T-helper 17 cell (primary cell): ENCODE results near the gene STAM. TPM values are rescaled to one million over a fixed set of nuclear protein-coding genes. Genes with fewer than 3 reads are reported as not detected.
A peak's percentile ranks its signal among the peaks of the same experiment; 100 is the strongest.

Experiments used
- ATAC-seq: fragments of 150-1000 bp; cut with Tn5 transposase; 2 replicates; pipeline ENCODE4 v1.10.0; 2021; ENCODE audit warnings: mild to moderate bottlenecking, moderate library complexity
- DNase-seq, 3 donors: peaks; one replicate each; pipeline versions ENCODE4 v3.0.0 to v3.0.0-alpha.2; 2020 to 2021
- H3K9me3 ChIP-seq: one replicate; pipeline ENCODE4 v1.7.0; 2013; ENCODE audit warnings: low read length, mild to moderate bottlenecking; ENCODE audit not compliant: control insufficient read depth, poor library complexity, severe bottlenecking
- H3K27ac Mint-ChIP-seq: one replicate; pipeline ENCODE4 v1.8.0; 2022; ENCODE audit warnings: mild to moderate bottlenecking, moderate library complexity, mixed read lengths
- H3K27me3 Mint-ChIP-seq: one replicate; pipeline ENCODE4 v1.8.0; 2022; ENCODE audit warnings: mixed read lengths
- H3K36me3 Mint-ChIP-seq: one replicate; pipeline ENCODE4 v1.8.0; 2022; ENCODE audit warnings: low read depth, mixed read lengths
- H3K4me1 Mint-ChIP-seq: one replicate; pipeline ENCODE4 v1.8.0; 2022; ENCODE audit warnings: mild to moderate bottlenecking, mixed read lengths
- H3K4me3 Mint-ChIP-seq: one replicate; pipeline ENCODE4 v1.8.0; 2022; ENCODE audit warnings: mild to moderate bottlenecking, moderate library complexity, mixed read lengths
- total RNA-seq, 4 donors: library from RNA in 2 of 4; stranded (reverse) in 2 of 4; gene quantifications; one replicate each; pipeline ENCODE4 v1.2.3 and lab custom pipeline; 2022 to 2026

STAM gene
- total RNA-seq, 2 donors from 2014 or later: 55.9 to 65.8 TPM

GRCh38 chr10:17651896-17652295 lies 7.9 kb downstream of the STAM start:
- H3K36me3 Mint-ChIP-seq: peaks cover 2% of the 10 kb centered on the region
- DNase-seq (no peak), ATAC-seq (no peak)
- H3K27me3 Mint-ChIP-seq: no peaks in the 10 kb centered on the region
- H3K27ac Mint-ChIP-seq: peak overlapping the region; percentile 90
- H3K4me1 Mint-ChIP-seq: peaks cover 47% of the 10 kb centered on the region
- peaks cover 9% of the 10 kb centered on the region for H3K9me3 ChIP-seq
- peak overlapping the region; percentile 58 for H3K4me3 Mint-ChIP-seq

- no peaks in the 10 kb centered on the region for H3K27me3 Mint-ChIP-seq
- peaks cover 4% of the 10 kb centered on the region for H3K36me3 Mint-ChIP-seq
- peaks cover 51% of the 10 kb centered on the region for H3K4me1 Mint-ChIP-seq
- H3K9me3 ChIP-seq: peaks cover 9% of the 10 kb centered on the region
- no peak overlapping the region for H3K4me3 Mint-ChIP-seq
- peak overlapping the region; percentile 90 for H3K27ac Mint-ChIP-seq
- DNase-seq (no peak), ATAC-seq (no peak)
Observed at GRCh38 chr10:17652585-17652984, 8.6 kb downstream of the STAM start.

DNA sequence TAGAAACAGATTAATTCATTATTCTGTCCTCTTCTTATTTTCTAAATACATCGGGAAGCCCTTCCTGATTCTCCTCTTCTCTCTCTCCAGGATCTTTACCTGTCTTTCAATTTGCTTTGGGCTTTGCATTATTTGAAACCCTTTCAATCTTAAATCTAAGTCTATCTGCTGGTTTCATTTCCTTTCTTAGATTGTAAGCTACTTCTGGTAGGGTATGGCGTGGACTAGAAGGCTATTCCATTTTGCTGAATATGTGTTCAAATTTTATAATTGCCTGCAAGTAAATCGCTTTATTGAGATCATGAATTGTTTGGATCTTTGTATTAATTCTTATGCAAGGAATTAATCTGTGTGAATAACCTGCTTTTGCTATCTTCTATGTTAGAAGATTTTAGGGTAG lies 11.1 kb downstream of the STAM start:
- Mint-ChIP-seq H3K27ac (peak overlapping the region; percentile 79), H3K27me3 (no peaks in the 10 kb centered on the region), H3K4me1 (peaks cover 50% of the 10 kb centered on the region), H3K36me3 (peaks cover 2% of the 10 kb centered on the region), H3K4me3 (peak overlapping the region; percentile 78)
- H3K9me3 ChIP-seq: peaks cover 9% of the 10 kb centered on the region
- ATAC-seq: peak; percentile 9
- no peak for DNase-seq

DNA sequence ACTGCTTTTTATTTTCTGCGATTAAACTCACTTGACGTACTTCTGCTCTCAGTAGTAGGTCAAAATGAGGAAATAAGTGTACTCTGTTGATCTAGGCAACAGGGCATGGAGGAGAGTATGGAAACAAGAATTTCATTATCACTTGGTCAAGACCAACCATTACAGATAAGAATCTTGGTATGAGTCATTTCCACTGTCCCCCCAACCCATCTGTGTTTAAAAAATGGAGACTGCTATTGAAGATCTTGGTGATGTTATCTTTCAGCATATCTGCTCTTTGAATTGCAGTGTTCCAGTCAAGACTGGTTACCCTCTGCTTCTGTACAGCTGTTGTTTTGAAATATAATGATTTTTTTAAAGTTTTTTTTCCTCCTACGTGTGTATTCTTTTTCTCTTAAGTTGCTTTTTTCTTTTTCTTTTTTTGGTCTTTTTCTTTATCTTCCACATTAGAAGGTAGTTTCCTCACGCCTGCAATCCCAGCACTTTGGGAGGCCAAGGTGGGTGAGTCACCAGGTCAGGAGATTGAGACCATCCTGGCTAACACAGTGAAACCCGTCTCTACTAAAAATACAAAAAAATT lies 11.7 kb downstream of the STAM start:
- DNase-seq (no peak), ATAC-seq (peak; percentile 69)
- Mint-ChIP-seq H3K4me3 (peak overlapping the region; percentile 78), H3K27ac (peak overlapping the region; percentile 79), H3K36me3 (peaks cover 2% of the 10 kb centered on the region), H3K27me3 (no peaks in the 10 kb centered on the region), H3K4me1 (peaks cover 46% of the 10 kb centered on the region)
- H3K9me3 ChIP-seq: peaks cover 9% of the 10 kb centered on the region

GRCh38 chr10:17657103-17657500 lies 13.2 kb downstream of the STAM start:
- Mint-ChIP-seq H3K4me1 (peaks cover 44% of the 10 kb centered on the region), H3K27ac (peak overlapping the region; percentile 79), H3K4me3 (peak overlapping the region; percentile 77), H3K36me3 (peaks cover 5% of the 10 kb centered on the region), H3K27me3 (no peaks in the 10 kb centered on the region)
- ATAC-seq (no peak), DNase-seq (no peak)
- peaks cover 9% of the 10 kb centered on the region for H3K9me3 ChIP-seq

- no peak for DNase-seq
- no peak overlapping the region for H3K4me3 Mint-ChIP-seq
- H3K27me3 Mint-ChIP-seq: no peaks in the 10 kb centered on the region
- peaks cover 8% of the 10 kb centered on the region for H3K36me3 Mint-ChIP-seq
- no peak for ATAC-seq
- H3K4me1 Mint-ChIP-seq: peaks cover 58% of the 10 kb centered on the region
- peak overlapping the region; percentile 79 for H3K27ac Mint-ChIP-seq
- no peaks in the 10 kb centered on the region for H3K9me3 ChIP-seq
Observed at GRCh38 chr10:17659365-17659764, 15.4 kb downstream of the STAM start.

DNA sequence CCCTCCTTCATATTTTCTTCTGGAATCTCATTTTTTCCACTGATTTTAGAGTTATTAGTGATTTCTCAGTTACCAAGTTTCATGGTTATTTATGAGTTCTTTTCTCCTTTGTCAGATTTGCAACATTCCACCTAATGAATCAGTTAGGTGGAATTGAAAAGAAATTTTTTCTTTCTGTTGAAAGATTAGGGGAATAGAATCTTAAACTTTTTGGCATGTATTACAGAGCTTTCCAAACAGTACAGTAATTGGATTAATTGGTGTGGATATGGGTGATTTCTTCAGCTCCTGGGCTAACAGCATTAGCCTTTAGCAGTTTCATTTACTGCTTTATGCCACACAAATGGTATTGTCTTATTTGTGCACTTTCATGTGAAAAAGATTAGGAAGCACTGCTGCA lies 17.0 kb downstream of the STAM start:
- H3K27ac Mint-ChIP-seq: peak overlapping the region; percentile 0
- peak overlapping the region; percentile 3 for H3K4me3 Mint-ChIP-seq

DNA sequence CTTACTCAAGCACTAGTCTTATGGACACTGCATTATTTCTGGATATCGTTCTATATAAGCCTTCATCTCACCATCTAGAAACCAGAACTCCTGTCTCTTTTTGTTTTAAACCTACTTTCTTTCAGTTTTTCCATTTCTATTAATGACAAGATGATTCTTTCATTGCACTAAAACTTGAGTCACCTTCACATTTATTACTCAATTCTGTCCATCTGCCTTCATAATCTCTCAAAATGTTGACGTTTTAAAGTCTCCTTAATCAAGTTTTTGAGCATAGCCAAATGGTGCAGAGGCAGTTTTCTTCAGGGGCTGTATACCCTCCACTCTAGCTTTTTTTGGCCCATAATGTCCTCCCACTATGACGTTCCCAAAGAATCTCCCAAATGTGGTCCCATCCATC lies 17.6 kb downstream of the STAM start:
- DNase-seq: no peak
- peaks cover 49% of the 10 kb centered on the region for H3K4me1 Mint-ChIP-seq
- no peaks in the 10 kb centered on the region for H3K9me3 ChIP-seq
- peak overlapping the region; percentile 3 for H3K4me3 Mint-ChIP-seq
- ATAC-seq: no peak
- peaks cover 8% of the 10 kb centered on the region for H3K36me3 Mint-ChIP-seq
- H3K27ac Mint-ChIP-seq: peak overlapping the region; percentile 0
- H3K27me3 Mint-ChIP-seq: no peaks in the 10 kb centered on the region

More for the DNA sequence above, 17.0 kb downstream of the STAM start:
- H3K36me3 Mint-ChIP-seq: peaks cover 8% of the 10 kb centered on the region
- H3K9me3 ChIP-seq: no peaks in the 10 kb centered on the region
- H3K4me1 Mint-ChIP-seq: peaks cover 51% of the 10 kb centered on the region
- ATAC-seq: no peak
- DNase-seq: no peak
- H3K27me3 Mint-ChIP-seq: no peaks in the 10 kb centered on the region

- Mint-ChIP-seq H3K36me3 (peaks cover 6% of the 10 kb centered on the region), H3K27ac (peak overlapping the region; percentile 83), H3K4me1 (peaks cover 45% of the 10 kb centered on the region), H3K4me3 (peak overlapping the region; percentile 49), H3K27me3 (no peaks in the 10 kb centered on the region)
- no peak for DNase-seq
- peak; percentile 77 for ATAC-seq
- H3K9me3 ChIP-seq: no peaks in the 10 kb centered on the region
Observed at GRCh38 chr10:17662193-17663138, 18.5 kb downstream of the STAM start.

DNA sequence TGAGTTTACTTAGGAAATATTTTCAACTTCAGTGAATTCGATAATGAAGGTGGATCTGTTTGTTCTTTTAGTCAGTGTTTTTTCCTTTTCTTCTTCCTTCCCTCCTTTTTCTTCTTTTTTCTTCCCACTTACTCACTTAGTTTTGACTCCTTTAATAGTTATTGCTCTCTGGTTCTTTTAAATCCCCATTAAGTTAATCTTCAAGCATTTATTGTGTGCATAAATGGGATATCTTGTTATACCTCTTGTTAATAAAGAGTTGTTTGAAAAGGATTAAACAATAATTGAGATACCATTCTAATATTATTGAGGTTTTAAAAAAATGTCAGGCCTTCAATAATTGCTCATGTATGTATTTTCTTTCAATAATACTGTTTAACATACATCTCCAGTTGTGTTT lies 19.5 kb downstream of the STAM start:
- peak overlapping the region; percentile 83 for H3K27ac Mint-ChIP-seq
- peak overlapping the region; percentile 33 for H3K4me3 Mint-ChIP-seq
- peaks cover 44% of the 10 kb centered on the region for H3K4me1 Mint-ChIP-seq
- no peak for ATAC-seq
- no peaks in the 10 kb centered on the region for H3K9me3 ChIP-seq
- no peaks in the 10 kb centered on the region for H3K27me3 Mint-ChIP-seq
- DNase-seq: no peak
- peaks cover 6% of the 10 kb centered on the region for H3K36me3 Mint-ChIP-seq

- H3K9me3 ChIP-seq: no peaks in the 10 kb centered on the region
- Mint-ChIP-seq H3K4me3 (no peak overlapping the region), H3K27ac (no peak overlapping the region), H3K27me3 (no peaks in the 10 kb centered on the region), H3K36me3 (peaks cover 9% of the 10 kb centered on the region), H3K4me1 (peaks cover 56% of the 10 kb centered on the region)
- DNase-seq (no peak), ATAC-seq (no peak)
Observed at GRCh38 chr10:17665747-17666146, 21.8 kb downstream of the STAM start.

DNA sequence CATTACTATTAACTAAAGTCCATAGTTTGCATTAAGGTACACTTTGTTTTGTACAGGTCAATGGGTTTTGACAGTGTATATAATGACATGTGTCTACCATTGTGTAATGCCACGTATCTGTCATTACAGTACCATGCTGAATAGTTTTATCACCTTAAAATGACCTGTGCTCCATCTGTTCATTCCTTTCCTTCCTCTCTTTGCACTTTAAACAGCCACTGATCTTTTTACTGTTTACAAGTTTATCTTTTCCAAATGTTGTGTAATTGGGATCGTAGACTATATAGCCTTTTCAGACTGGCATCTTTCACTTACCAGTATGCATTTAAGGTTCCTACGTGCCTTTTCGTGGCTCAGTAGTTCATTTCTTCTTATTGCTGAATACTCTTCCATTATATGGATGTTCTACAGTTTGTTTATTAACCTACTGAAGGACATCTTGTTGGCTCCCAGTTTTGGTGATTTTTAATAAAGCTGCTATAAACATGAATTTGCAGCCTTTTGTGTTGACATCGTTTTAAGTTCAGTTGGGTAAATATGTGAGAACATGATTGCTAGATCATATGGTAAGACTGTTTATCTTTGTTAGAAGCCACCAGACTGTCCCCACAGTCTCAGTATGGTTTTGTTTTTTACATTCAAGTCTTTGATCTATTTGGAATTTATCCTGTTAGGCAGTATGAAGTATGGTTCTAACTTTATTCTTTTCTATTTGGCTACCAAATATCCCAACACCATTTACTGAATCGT lies 24.7 kb downstream of the STAM start:
- peak overlapping the region; percentile 95 for H3K27ac Mint-ChIP-seq

More for the DNA sequence above, 24.7 kb downstream of the STAM start:
- Mint-ChIP-seq H3K4me3 (peak overlapping the region; percentile 71), H3K36me3 (peaks cover 3% of the 10 kb centered on the region), H3K27me3 (no peaks in the 10 kb centered on the region), H3K4me1 (peaks cover 47% of the 10 kb centered on the region)
- ATAC-seq: peak; percentile 60
- no peak for DNase-seq
- no peaks in the 10 kb centered on the region for H3K9me3 ChIP-seq
